ENCODE measurements around the gene IL36RN. TPM values are rescaled to one million over a fixed set of nuclear protein-coding genes. Genes with fewer than 3 reads are reported as not detected.

IL36RN gene
- total and polyA plus RNA-seq, 12 donors, result not detected

GRCh38 chr2:113039719-113040118 is 19.3 kb upstream of the IL36RN start:
- no peak overlapping the region for H3K27ac ChIP-seq
- no peak overlapping the region for H3K4me3 ChIP-seq
- no peaks in the 10 kb centered on the region for H3K9me3 ChIP-seq (replicated peaks in 1 of 3)
- no peak for TF ChIP-seq CTCF (IDR thresholded peaks at IDR 0.05)
- no peak for TF ChIP-seq POLR2A (IDR thresholded peaks at IDR 0.05)
- 29 to 50% (median 40%) methylated on average over 5 of the region's 5 CpGs for WGBS, 4 donors
- intact Hi-C loops (cut with DNase I), result no loop called here
- DNase-seq, result no peak
- no peaks in the 10 kb centered on the region for H3K27me3 ChIP-seq
- H3K4me1 ChIP-seq (replicated peaks in 1 of 2), result no peaks in the 10 kb centered on the region
- no peaks in the 10 kb centered on the region for H3K36me3 ChIP-seq (replicated peaks in 1 of 2)

- no peaks in the 10 kb centered on the region for H3K9me3 ChIP-seq (replicated peaks in 1 of 3)
- intact Hi-C loops (cut with DNase I), result no loop called here
- TF ChIP-seq CTCF (IDR thresholded peaks at IDR 0.05), result no peak
- 52 to 74% (median 56%) methylated on average over 5 of the region's 5 CpGs for WGBS, 4 donors
- no peak overlapping the region for H3K4me3 ChIP-seq
- no peak for DNase-seq
- H3K36me3 ChIP-seq (replicated peaks in 1 of 2), result no peaks in the 10 kb centered on the region
- H3K27me3 ChIP-seq, result no peaks in the 10 kb centered on the region
- H3K27ac ChIP-seq, result no peak overlapping the region
- no peaks in the 10 kb centered on the region for H3K4me1 ChIP-seq (replicated peaks in 1 of 2)
Measured at GRCh38 chr2:113041871-113042270, 17.1 kb upstream of the IL36RN start.

- WGBS, 4 donors, result 81 to 82% (median 81%) methylated on average over 5 of the region's 5 CpGs
- no peak for TF ChIP-seq POLR2A (IDR thresholded peaks at IDR 0.05)
- TF ChIP-seq CTCF (IDR thresholded peaks at IDR 0.05), result no peak
- intact Hi-C loops (cut with DNase I), result no loop called here
- no peak for DNase-seq
- Histone ChIP-seq H3K27me3 (peaks cover 11% of the 10 kb centered on the region), H3K9me3 (replicated peaks in 1 of 3) (no peaks in the 10 kb centered on the region), H3K4me3 (no peak overlapping the region), H3K27ac (no peak overlapping the region), H3K36me3 (replicated peaks in 1 of 2) (no peaks in the 10 kb centered on the region), H3K4me1 (replicated peaks in 1 of 2) (no peaks in the 10 kb centered on the region)
Measured at GRCh38 chr2:113046465-113046864, 12.5 kb upstream of the IL36RN start.

GRCh38 chr2:113050921-113051895 is 7.8 kb upstream of the IL36RN start:
- no peak for DNase-seq
- intact Hi-C loops (cut with DNase I), result no loop called here
- 85 to 93% (median 90%) methylated on average over 19 to 38 of the region's 38 CpGs for WGBS, 4 donors
- no peaks in the 10 kb centered on the region for H3K36me3 ChIP-seq (replicated peaks in 1 of 2)
- H3K27me3 ChIP-seq, result peaks cover 11% of the 10 kb centered on the region
- no peak for TF ChIP-seq POLR2A (IDR thresholded peaks at IDR 0.05)
- TF ChIP-seq CTCF (IDR thresholded peaks at IDR 0.05), result no peak
- H3K27ac ChIP-seq, result no peak overlapping the region
- H3K4me3 ChIP-seq, result no peak overlapping the region
- H3K9me3 ChIP-seq (replicated peaks in 1 of 3), result no peaks in the 10 kb centered on the region
- H3K4me1 ChIP-seq (replicated peaks in 1 of 2), result no peaks in the 10 kb centered on the region

Data from adrenal gland (tissue), 12 donors.